HEK293 (cell line): ENCODE data around the gene MGA.

ENCODE experiments used
- CTCF ChIA-PET: fragments of 350-600 bp; formaldehyde crosslinking; extraction: SDS; loops from one replicate; lab custom pipeline; 2021; ENCODE audit warnings: antibody characterized with exemption; lab: Yijun Ruan, JAX
- POLR2A ChIA-PET: fragments of 300-600 bp; formaldehyde crosslinking; extraction: SDS; loops from one replicate; lab custom pipeline; 2020; ENCODE audit warnings: antibody characterized with exemption, inconsistent platforms; lab: Yijun Ruan, JAX
- H3K27ac ChIP-seq: fragments of 200-500 bp; sonication (Bioruptor generic); 2 replicates; pipeline ENCODE4 v1.5.1; 2014; ENCODE audit warnings: low read depth, low read length, control low read depth, inconsistent platforms; ENCODE audit errors: extremely low read depth
- H3K36me3 ChIP-seq, 2 experiments: fragments of 200-500 bp in 1 of 2; sonication (Bioruptor generic) in 1 of 2; 1 replicate in 1 of 2; 2 replicates in 1 of 2; pipeline ENCODE4 v1.5.1; 2014 to 2017; ENCODE audit warnings: inconsistent platforms in 2 of 2, low read length in 2 of 2; ENCODE audit not compliant: control insufficient read depth in 2 of 2, insufficient read depth in 1 of 2
- H3K4me1 ChIP-seq: fragments of 200-500 bp; sonication (Bioruptor generic); 2 replicates; pipeline ENCODE4 v1.5.1; 2014; ENCODE audit warnings: mild to moderate bottlenecking, low read length, inconsistent platforms; ENCODE audit not compliant: control insufficient read depth, insufficient read depth
- H3K4me3 ChIP-seq: 2 replicates; pipeline ENCODE4 v1.5.1; 2011; ENCODE audit warnings: low read depth, mild to moderate bottlenecking, control low read depth, low read length, moderate library complexity
- H3K9me3 ChIP-seq: fragments of 200-500 bp; sonication (Bioruptor generic); 2 replicates; pipeline ENCODE4 v1.5.1; 2014; ENCODE audit warnings: low read depth, low read length, inconsistent platforms; ENCODE audit not compliant: control insufficient read depth, insufficient read depth
- HOXD13 ChIP-seq: sonication (generic); formaldehyde crosslinking; IDR thresholded peaks from 2 replicates; pipeline ENCODE4 v1.8.0; 2022; ENCODE audit warnings: missing genetic modification reagents, borderline replicate concordance
- MZF1 ChIP-seq: fragments of 450-650 bp; formaldehyde crosslinking; IDR thresholded peaks from 2 replicates; pipeline ENCODE4 v1.5.1; 2017; ENCODE audit warnings: missing biosample characterization, missing genetic modification characterization, borderline replicate concordance
- SETDB1 ChIP-seq: IDR thresholded peaks from one replicate; pipeline ENCODE4 v1.6.1; 2017; ENCODE audit warnings: mild to moderate bottlenecking, low read length, moderate library complexity, mixed read lengths; ENCODE audit not compliant: insufficient read length
- SP3 ChIP-seq: fragments of 450-650 bp; formaldehyde crosslinking; IDR thresholded peaks from 2 replicates; pipeline ENCODE4 v1.5.1; 2016; ENCODE audit warnings: missing biosample characterization, missing genetic modification characterization
- ZBTB48 ChIP-seq: fragments of 450-650 bp; formaldehyde crosslinking; IDR thresholded peaks from 2 replicates; pipeline ENCODE4 v1.5.1; 2016; ENCODE audit warnings: missing biosample characterization, missing genetic modification characterization
- ZFHX2 ChIP-seq: fragments of 450-650 bp; formaldehyde crosslinking; conservative IDR thresholded peaks from 2 replicates; pipeline ENCODE4 v1.5.1; 2016; ENCODE audit warnings: missing biosample characterization, missing genetic modification characterization
- ZNF10 ChIP-seq: fragments of 450-650 bp; formaldehyde crosslinking; IDR thresholded peaks from 2 replicates; pipeline ENCODE4 v1.5.1; 2017; ENCODE audit warnings: missing biosample characterization, missing genetic modification characterization
- ZNF221 ChIP-seq: fragments of 450-650 bp; formaldehyde crosslinking; IDR thresholded peaks from 2 replicates; pipeline ENCODE4 v1.5.1; 2017; ENCODE audit warnings: missing biosample characterization, missing genetic modification characterization, borderline replicate concordance
- ZNF292 ChIP-seq: fragments of 450-650 bp; formaldehyde crosslinking; IDR thresholded peaks from 2 replicates; pipeline ENCODE4 v1.5.1; 2016; ENCODE audit warnings: low read depth, missing biosample characterization, missing genetic modification characterization, borderline replicate concordance
- ZNF391 ChIP-seq: fragments of 450-650 bp; formaldehyde crosslinking; IDR thresholded peaks from 2 replicates; pipeline ENCODE4 v1.5.1; 2016; ENCODE audit warnings: low read depth, missing biosample characterization, missing genetic modification characterization, borderline replicate concordance
- ZNF707 ChIP-seq: fragments of 450-650 bp; formaldehyde crosslinking; IDR thresholded peaks from 2 replicates; pipeline ENCODE4 v1.5.1; 2016; ENCODE audit warnings: missing biosample characterization, missing genetic modification characterization
- ZNF747 ChIP-seq: fragments of 450-650 bp; formaldehyde crosslinking; IDR thresholded peaks from 2 replicates; pipeline ENCODE4 v1.5.1; 2016; ENCODE audit warnings: missing biosample characterization, missing genetic modification characterization
- ZNF843 ChIP-seq: fragments of 450-650 bp; formaldehyde crosslinking; IDR thresholded peaks from 2 replicates; pipeline ENCODE4 v1.5.1; 2016; ENCODE audit warnings: missing biosample characterization, missing genetic modification characterization
- TF ChIP-seq, protein P1 (sequence below): fragments of 450-650 bp; formaldehyde crosslinking; IDR thresholded peaks from 2 replicates; pipeline ENCODE4 v1.5.1; 2016; ENCODE audit warnings: missing biosample characterization, missing genetic modification characterization, low read depth
- TF ChIP-seq, protein P2 (sequence below): fragments of 450-650 bp; formaldehyde crosslinking; IDR thresholded peaks from 2 replicates; pipeline ENCODE4 v1.5.1; 2016; ENCODE audit warnings: missing biosample characterization, missing genetic modification characterization

The MGA gene

DNA sequence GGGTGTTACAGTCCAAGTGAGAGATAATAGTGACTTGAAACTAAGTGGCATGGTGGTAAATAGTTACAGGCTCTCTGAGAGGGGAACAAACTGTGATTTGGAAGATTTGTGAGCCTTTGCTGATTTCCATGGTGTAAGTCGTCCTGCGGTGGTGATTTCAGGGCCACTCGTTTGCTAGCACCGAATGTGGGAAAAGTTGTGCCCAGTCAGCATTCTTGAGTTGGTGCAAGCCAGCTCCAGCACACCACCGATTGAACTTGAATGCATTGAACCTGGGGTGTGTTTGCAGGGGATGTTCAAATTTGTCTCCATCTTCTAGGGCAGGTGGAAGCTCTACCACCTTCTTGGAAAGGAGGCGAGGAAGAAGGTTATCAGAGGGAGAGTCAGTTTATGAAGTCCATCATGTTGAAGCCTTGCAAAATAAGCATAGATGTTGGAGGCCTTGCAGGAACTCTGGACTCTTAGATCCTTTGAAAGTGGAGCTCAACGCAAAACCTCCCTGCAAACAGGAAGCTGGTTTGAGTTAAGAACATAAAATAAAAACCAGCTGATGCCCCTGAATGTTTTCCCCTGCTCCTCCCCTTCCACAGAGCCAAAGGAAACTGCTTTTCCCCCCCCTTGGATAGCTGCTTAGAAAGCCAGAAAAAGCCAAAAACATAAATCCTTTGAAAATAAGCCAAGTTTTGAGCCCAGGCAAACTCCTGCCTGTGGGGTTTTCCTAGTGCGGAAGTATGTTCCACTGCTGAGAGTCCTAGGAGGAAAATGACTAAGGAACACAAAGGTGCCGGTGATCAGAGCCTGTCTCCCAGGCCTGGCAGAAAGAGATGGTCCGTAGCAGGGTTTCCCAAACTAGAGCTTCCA is 136.0 kb downstream of the MGA start (continued):
- TF ChIP-seq ZNF707 (tag by site-specific recombination) (no peak), MZF1 (tag by site-specific recombination) (no peak), HOXD13 (CRISPR knock-in tag) (no peak)
- TF ChIP-seq, protein P1, sequence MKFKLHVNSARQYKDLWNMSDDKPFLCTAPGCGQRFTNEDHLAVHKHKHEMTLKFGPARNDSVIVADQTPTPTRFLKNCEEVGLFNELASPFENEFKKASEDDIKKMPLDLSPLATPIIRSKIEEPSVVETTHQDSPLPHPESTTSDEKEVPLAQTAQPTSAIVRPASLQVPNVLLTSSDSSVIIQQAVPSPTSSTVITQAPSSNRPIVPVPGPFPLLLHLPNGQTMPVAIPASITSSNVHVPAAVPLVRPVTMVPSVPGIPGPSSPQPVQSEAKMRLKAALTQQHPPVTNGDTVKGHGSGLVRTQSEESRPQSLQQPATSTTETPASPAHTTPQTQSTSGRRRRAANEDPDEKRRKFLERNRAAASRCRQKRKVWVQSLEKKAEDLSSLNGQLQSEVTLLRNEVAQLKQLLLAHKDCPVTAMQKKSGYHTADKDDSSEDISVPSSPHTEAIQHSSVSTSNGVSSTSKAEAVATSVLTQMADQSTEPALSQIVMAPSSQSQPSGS (tag by site-specific recombination): no peak

DNA sequence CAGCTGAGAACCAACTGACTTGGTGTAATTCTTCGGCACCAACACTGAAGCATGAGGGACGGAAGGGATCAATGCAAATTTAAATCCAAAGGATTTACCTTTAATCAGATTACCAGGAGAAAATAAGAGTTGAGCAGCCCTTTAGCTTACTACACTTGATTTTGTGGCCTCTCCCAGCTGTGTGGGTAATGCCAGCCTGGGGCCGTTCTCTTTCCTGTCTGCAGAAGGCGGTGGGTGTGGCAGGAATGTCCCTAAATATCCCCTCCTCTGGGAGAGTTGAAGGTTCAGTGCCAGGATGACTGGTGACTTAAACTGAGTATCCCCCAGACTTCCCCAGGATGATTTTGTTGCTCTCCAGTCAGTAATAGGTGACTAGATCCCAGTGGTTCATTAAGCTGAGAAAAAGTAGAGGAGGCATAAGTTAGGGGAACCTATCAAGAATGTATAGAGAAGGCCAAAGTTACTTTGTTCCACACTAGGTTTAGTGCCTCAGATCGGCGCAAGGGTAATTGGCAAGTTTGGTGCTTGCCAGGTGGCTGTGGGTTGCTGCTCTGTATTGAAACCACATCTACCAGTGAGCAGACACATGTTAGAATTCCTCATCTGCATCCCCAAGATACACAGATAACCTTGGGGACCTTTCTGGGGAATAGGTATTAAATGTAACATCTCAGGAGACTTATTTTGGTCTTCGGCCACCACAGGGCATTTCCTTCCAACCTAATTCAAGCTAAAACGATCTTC is 137.2 kb downstream of the MGA start:
- Histone ChIP-seq H3K4me3 (no peak overlapping the region), H3K9me3 (no peaks in the 10 kb centered on the region), H3K27ac (no peak overlapping the region), H3K36me3 (peaks cover 0 to 8% of the 10 kb centered on the region in 2 experiments; a peak in 1 of 3 replicates), H3K4me1 (no peaks in the 10 kb centered on the region)
- ChIA-PET POLR2A (no interaction called here), CTCF (interaction anchor here (1.5 kb wide), 1 partner anchor 25 kb away, joined by 5 read pairs; no protein-coding TSS in a partner anchor)
- no peak for TF ChIP-seq ZNF292 (tag by site-specific recombination)
- TF ChIP-seq ZFHX2: 0 out of 2 replicates have a peak, but pooled peaks have one; percentile 13

DNA sequence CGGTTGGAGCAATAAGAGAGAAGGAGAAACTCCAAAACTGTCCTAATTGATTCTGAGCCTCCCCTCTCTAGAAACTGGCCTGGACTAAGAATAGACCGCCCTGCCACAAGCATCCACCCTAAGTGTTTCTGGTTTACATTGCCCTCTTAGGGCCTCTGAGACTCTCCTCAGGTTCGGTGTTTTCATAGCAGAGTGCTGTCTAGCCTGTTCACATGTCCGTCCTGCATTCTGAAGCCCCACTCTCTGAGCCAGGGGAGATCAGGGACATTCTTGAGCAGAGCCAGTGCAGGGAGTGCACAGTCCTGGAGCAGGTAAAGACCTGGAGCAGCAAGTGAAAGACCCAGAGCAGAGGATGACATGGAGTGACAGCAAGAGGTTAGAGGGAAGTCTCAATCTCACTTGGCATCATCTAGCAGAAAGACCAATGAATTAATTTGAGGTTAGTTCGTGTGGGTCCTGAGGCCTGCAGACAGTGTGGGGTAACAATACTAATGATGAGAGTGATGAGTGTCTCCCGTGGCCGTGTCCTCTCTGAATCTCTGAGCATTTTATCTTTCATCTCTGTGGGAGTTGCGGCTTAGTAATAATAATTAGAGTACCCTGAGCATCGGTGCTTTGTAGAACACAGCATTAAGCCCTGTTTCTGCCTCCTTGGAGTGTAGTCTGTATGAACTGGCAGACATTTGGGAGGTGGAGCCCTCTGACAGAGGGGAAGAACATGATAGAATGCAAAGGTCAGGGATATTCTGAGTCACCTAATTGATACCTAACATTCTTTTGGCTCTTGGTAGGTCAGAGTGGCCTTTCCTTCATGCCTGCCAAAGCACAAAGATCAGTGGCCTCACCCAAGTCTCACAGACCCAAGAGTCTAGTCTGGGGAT is 138.6 kb downstream of the MGA start:
- Histone ChIP-seq H3K4me3 (no peak overlapping the region), H3K36me3 (peaks cover 0 to 8% of the 10 kb centered on the region in 2 experiments; a peak in 1 of 3 replicates), H3K9me3 (no peaks in the 10 kb centered on the region), H3K4me1 (no peaks in the 10 kb centered on the region), H3K27ac (no peak overlapping the region)
- ChIA-PET POLR2A (no interaction called here), CTCF (interaction anchor here (0.6 kb wide), 1 partner anchor 85 kb away, joined by 3 read pairs; no protein-coding TSS in a partner anchor)
- TF ChIP-seq ZNF391 (no peak), ZNF843 (tag by site-specific recombination) (no peak), SP3 (tag by site-specific recombination) (no peak), ZNF221 (tag by site-specific recombination) (no peak), ZNF747 (tag by site-specific recombination) (no peak), SETDB1 (no peak), ZNF10 (tag by site-specific recombination) (no peak), ZBTB48 (tag by site-specific recombination) (no peak)
- TF ChIP-seq, protein P2, sequence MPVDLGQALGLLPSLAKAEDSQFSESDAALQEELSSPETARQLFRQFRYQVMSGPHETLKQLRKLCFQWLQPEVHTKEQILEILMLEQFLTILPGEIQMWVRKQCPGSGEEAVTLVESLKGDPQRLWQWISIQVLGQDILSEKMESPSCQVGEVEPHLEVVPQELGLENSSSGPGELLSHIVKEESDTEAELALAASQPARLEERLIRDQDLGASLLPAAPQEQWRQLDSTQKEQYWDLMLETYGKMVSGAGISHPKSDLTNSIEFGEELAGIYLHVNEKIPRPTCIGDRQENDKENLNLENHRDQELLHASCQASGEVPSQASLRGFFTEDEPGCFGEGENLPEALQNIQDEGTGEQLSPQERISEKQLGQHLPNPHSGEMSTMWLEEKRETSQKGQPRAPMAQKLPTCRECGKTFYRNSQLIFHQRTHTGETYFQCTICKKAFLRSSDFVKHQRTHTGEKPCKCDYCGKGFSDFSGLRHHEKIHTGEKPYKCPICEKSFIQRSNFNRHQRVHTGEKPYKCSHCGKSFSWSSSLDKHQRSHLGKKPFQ (tag by site-specific recombination): no peak
